Measurements from ENCODE around the gene RTTN. TPM values are rescaled to one million over a fixed set of nuclear protein-coding genes. Genes with fewer than 3 reads are reported as not detected.

Gene RTTN
- total RNA-seq, 2 donors from 2014 or later = 7.1 to 10.0 TPM

DNA sequence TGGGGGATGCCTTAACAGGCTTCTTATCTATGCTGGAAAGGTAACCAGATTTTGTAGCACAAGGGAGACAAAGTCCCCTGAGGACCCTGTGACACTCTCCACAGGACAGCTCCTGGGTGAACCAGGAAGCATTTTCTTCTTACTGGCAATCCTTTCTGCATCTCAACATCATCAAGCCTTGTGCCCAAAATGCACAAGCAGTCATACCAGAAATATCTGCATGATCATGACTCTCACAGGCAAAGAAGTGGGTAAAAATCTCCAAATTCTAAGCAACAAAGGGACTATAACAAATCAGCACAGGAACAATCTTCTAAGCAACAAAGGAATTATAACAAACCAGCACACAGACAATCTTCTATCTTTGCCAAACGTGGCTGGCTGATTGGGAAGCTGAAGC, 158.7 kb downstream of the RTTN start:
- ATAC-seq = no peak
- intact Hi-C loops (cut with DNase I, micrococcal nuclease) = no loop called here
- DNase-seq = no peak

DNA sequence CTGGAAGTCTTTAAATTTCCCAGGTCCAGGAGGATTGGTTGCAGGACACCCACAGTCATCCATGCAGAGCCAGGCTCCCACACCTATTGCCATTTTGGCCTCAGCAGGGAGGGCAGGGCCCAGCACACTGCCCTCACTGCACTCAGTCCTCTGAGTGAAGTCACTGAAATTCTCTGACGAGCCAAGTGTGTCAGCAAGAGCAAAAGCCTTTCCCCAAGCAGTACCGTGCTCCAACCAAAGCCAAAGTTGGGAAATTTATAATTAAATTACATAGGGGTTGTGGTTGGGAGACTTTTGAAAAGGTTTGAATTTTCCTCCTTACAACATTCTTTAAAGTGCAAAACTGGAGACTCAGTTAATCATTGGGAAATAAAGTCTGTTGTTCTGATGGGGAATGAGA, 159.3 kb downstream of the RTTN start:
- intact Hi-C loops (cut with DNase I, micrococcal nuclease) = no loop called here
- no peak for ATAC-seq
- no peak for DNase-seq

DNA sequence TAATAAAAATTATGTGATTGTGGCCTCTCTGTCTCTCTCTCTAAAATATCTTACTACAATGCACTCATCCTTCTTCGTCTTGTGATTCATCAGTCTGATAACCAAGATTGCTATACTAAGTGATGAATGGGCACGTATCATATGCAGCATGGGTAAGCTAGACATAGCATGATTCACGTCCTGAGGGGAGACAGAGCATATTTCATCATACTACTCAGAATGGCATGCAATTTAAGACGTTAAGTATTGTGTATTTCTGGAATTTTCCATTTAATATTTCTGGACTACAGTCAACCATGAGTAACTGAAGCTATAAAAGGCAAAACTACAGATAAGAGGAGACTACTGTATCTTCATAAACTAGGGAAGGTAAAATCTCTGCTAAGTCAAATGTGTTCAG, 160.9 kb downstream of the RTTN start:
- ATAC-seq (no peak), DNase-seq (no peak)
- intact Hi-C loops (cut with DNase I, micrococcal nuclease) = no loop called here

DNA sequence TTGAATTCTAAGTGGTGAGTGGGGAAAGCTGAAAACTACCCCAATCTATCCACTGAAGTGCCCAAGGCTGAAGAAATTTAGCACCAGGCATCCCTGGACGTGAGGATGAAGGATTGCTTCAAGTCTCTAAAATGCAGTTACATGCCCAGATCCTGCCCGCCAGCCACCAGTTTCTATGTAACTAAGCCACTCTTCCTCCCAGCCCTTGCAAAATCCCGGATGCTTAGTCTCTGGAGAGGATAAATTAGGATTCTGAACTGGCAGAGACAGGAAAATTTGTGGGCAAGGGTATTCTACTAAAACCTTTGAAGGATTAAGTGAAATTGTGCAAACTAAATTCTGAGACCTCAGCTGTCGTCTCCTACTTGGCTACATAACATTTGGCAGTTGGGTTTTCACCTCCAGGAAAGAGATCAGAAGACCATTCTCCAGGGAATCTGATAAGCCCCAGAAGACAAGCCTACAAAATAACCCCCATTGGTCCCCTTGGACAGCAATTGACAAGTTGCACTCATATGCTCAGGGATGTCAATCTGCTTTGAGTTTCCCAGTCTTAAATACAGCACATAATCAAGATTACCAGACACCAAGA, 163.9 kb downstream of the RTTN start:
- ATAC-seq (no peak), DNase-seq (no peak)
- intact Hi-C loops (cut with DNase I, micrococcal nuclease) = no loop called here

DNA sequence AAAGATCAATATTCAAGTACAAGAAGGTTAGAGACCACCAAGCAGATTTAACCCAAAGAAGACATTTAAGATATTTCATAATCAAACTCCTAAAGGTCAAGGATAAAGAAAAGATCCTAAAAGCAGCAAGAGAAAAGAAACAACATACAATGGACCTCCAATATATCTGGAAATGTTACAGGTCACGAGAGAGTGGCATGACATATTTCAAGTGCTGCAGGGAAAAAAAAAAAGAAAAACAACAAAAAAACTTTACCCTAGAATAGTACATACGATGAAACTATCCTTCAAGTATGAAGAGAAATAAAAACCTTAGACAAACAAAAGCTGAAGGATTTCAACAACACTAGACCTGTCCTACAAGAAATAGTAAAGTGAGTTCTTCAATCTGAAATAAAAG, 166.3 kb downstream of the RTTN start:
- ATAC-seq (no peak), DNase-seq (no peak)
- intact Hi-C loops (cut with DNase I, micrococcal nuclease) = no loop called here

DNA sequence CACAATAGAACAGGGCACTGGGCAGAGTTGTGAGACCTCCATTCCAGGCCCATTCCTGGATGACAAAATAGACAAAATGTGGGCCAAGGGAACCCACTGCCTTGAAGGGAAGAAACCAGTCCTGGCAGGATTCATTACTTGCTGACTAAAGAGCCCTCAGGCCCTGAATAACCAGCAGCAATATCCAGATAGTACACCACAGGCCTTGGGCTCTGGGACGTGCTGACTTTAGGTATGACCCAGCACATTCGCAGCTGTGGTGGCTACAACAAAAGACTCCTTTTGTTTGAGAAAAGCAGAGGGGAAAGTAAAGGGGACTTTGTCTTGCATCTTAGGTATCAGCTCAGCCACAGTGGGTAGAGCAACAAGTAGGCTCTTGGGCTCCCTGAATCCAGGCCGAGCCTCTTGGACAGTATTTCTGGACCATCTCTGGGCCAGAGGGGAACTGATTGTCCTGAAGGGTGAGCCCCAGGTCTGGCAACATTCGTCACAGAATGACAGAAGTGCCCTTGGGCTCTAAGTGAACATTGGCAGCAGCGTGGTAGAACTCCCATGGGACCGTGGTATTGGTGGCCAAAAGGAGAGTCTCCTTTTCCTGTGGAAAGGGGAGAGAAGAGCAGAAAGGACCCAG, 167.9 kb downstream of the RTTN start:
- intact Hi-C loops (cut with DNase I, micrococcal nuclease) = no loop called here

DNA sequence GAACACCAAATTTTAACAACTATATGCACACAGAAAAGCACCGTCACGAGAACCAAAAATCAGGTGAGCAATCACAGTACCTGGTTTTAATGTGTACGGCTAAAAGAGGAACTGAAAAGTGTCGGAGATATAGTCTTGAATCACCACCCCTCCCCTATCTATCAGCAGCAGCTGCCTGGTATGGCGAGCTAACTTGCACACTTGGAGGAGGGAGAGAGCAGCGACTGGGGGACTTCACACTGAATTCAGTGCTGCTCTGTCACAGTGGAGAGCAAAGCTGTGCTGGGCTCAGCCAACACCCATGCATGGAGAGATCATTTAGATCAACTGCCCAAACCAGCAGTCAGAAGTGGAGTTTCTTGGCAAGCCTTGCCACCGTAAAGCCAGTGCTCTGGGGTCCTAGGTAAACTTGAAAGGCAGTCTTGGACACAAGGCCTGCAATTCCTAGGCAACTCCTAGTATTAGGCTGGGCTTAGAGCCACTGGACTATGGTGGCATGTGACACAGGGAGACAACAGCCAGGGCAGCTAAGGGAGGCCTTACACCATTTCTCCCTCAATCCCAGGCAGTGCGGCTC, 168.6 kb downstream of the RTTN start:
- DNase-seq (no peak), ATAC-seq (no peak)
- intact Hi-C loops (cut with DNase I, micrococcal nuclease) = no loop called here

More for the DNA sequence above, 167.9 kb downstream of the RTTN start:
- no peak for ATAC-seq
- no peak for DNase-seq

DNA sequence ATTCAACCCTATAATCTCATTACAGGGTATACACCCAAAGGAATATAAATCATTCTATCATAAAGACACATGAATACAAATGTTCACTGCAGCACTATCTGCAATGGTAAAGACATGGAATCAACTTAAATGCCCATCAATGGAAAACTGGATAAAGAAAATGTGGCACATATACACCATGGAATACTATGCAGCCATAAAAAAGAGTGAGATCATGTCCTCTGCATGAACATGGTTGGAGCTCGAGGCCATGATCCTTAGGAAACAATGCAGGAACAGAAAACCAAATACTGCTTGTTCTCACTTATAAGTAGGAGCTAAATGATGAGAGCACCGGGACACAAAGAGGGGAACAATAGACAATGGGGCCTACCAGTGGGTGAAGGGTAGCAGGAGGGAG, 169.3 kb downstream of the RTTN start:
- intact Hi-C loops (cut with DNase I, micrococcal nuclease) = no loop called here

DNA sequence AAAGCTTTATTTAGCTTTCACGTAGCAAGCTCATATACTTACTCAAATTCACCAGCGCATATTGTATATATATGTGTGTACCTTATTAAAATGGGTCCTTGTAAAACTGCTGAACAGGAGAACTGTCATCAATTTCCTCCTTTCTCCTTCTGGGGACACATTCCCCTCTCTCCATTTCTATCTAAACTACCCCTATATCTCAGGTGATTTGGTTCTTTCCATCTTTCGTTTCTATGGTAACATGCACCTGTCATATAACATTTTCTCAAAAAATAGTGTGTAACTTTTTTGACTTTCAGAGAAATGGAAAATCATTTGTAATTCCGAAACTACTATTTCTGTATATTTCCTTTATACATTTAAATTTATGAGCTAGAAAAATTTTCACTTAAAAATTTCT, 174.3 kb downstream of the RTTN start:
- intact Hi-C loops (cut with DNase I, micrococcal nuclease) = no loop called here
- DNase-seq = no peak
- ATAC-seq = no peak

More for the DNA sequence above, 169.3 kb downstream of the RTTN start:
- DNase-seq (no peak), ATAC-seq (no peak)

DNA sequence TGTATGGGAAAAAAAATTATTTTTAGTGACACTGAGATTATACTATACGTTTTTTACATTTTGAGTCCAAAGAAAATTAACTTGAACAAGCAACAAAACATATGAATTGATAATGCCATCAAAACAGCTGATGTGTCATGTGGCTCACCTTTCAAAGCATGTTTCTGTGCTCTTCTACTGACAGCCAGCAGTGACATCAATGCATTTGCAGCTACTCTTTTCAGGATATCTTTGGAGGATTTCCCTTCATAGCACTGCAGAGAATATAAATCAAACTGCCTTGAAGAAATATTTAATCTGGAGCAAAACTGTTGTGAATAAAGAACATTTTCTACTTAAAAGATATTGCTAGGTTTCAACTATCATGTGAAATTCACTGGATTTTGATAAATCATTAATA, 174.8 kb downstream of the RTTN start:
- no peak for ATAC-seq
- DNase-seq = no peak
- intact Hi-C loops (cut with DNase I, micrococcal nuclease) = no loop called here

DNA sequence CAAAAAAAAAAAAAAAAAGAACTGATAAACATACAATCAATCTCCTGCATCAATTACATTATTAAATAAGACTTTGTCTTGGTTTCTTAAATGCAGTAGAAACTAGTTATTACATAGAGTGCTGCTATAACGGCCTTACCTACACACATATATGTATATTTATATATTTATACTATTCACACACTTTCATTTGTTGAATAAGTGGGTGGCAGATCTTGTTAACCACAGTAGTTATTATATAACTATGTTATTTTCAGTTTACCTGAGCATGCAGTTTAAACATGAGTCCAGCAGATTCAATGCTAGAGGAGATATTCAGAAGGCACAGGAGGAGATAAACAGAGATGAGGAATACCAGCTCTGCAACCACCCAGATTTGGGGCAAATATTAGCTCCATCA, 176.3 kb downstream of the RTTN start:
- ATAC-seq (no peak), DNase-seq (no peak)
- intact Hi-C loops (cut with DNase I, micrococcal nuclease) = no loop called here

DNA sequence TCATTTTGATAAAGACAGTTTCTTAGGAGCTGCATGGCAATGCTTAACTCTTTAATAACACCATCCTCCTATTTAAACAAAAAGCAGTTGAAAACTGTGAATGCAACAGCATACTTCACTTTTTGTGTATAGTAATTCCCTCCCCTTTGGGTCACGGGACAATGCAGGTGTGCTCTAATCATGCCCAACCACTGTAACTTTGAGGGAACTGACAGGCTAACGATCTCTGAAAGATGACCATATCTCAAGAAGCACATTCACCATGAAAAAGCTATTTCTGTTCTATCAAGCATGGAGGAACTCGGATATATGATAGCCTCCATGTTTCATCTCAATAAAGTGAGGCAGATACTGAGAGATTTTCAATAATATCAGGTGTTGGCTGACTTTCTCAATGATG, 176.8 kb downstream of the RTTN start:
- no peak for ATAC-seq
- no peak for DNase-seq
- intact Hi-C loops (cut with DNase I, micrococcal nuclease) = no loop called here

DNA sequence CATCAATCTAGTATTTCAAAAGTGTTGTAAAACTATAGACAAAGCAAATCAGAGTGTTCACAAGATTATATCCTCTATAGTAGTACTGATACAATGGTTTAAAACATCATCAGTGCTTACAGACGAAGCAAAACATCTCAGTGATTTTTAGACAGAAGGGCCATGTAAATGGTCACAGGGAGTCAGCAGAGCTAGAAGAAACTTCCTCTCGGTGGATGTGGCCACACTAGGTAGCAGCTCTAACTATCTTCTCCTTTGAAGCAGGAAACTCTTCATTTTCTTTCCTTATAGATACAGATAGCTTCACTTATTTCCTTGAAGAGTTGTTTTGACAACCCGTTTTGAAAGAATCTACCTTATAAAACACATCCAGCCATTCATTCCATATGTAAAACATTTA, 177.4 kb downstream of the RTTN start:
- DNase-seq = no peak
- no peak for ATAC-seq
- intact Hi-C loops (cut with DNase I, micrococcal nuclease) = no loop called here

DNA sequence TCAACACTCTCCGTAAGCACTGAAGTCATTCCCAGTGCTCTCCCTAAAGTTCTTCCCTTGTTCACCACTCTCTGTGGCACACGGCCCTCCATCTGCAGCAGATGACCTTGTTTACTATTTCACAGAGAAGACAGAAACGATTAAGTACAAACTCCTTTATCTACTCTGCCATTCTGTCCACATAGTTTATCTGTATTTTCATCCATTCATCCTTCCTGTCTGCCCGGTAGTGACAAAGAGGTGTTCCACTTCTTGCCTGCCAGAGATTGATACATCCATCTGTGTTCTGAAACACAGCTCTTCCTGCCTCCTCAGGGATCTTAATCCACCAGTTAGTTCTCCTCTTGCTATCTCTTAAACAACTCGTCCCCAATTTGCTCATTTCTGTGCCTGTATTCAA, 179.9 kb downstream of the RTTN start:
- no peak for DNase-seq
- intact Hi-C loops (cut with DNase I, micrococcal nuclease) = no loop called here
- no peak for ATAC-seq

DNA sequence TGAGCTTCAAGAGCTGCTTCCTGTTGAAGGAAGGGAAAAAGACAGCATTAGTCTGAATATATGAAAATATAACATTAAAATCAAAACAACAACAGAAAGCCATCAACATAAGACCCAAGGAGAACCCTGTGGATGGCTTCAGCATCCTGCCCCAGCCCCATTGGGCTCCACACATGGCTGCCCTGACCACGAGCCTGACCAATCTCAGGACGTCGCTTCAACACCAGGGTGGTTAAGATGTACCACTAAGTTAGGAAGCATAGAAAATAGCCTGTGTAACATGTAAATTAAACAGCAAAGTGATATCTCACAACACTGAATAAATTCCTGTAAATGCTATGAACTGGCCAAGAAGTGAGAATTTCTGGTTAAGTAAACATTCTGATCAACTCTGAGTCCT, 180.7 kb downstream of the RTTN start:
- ATAC-seq (no peak), DNase-seq (no peak)
- intact Hi-C loops (cut with DNase I, micrococcal nuclease) = no loop called here

DNA sequence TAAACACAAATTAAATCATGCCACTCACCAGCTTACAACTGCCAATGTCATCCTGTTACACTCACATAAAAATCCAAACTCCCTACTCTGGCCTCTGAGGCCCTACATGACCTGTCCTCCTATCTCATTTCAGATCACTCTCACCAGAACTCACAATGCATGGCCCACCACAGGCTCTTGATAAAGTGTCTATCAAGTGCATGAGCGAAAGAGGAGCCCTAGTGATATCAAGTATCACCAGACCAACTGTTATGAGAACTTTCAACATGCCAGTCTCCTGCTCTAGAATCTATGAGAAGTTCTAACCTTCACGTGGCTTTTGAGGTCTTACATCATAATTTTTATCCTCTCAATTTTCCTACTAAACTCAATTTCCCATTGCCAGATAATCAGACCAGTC, 181.4 kb downstream of the RTTN start:
- intact Hi-C loops (cut with DNase I, micrococcal nuclease) = no loop called here
- ATAC-seq (no peak), DNase-seq (no peak)

DNA sequence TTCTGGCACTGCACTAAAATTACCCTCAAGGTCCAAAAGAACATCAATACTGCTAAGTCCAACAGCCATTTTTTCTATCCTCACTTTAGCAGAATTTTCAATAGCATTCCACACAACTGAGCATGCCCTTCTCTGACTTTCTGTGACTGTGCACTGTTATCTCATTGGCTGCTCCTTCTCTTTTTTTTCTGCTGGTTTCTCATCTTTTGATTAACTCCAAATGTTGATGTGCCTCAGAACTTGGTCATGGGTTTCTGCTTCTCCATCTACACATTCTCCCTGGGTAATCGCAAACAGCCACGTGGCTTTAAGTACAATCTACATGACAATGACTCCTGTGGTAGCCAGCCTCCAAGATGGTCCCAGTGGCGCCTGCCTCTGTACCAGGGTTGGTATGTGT, 182.9 kb downstream of the RTTN start:
- intact Hi-C loops (cut with DNase I, micrococcal nuclease) = no loop called here
- no peak for ATAC-seq
- no peak for DNase-seq

DNA sequence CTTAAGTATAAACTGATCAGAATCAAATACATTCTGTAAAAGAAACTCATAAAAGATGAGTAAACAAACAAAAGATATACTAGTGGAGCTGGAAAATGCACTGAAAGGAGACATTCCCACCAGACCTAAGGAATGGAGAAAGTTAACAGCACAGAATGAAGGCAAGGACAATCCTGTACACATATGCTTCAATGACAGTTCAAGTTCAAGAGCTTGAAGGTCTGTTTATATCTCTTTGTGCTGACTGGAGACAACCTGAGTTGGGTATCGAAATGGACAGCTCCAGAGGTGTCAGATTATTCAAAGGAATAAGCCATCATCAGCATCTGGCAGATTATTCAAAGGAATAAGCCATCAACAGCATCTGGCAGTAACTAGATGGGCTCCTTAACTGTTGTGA, 184.0 kb downstream of the RTTN start:
- ATAC-seq = no peak
- intact Hi-C loops (cut with DNase I, micrococcal nuclease) = no loop called here
- no peak for DNase-seq

DNA sequence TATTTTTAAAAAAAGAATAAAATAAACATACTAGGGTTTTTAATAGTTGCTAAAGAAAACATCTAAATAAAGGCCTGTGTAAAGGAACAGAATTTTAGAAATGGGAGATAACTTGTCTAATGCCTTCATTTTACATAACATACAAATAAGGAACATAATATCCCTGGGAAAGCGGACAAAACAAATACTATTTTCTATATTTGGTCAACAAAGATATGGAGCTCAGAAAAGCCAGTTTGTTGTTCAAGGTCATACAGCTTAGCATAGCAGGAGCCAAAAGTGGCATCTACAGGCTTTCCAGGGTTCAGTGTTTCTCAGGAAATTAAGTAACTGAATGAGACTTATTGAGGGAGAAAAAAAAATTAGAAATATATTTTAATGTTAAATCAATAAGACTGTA, 184.4 kb downstream of the RTTN start:
- no peak for ATAC-seq
- intact Hi-C loops (cut with DNase I, micrococcal nuclease) = no loop called here
- no peak for DNase-seq

DNA sequence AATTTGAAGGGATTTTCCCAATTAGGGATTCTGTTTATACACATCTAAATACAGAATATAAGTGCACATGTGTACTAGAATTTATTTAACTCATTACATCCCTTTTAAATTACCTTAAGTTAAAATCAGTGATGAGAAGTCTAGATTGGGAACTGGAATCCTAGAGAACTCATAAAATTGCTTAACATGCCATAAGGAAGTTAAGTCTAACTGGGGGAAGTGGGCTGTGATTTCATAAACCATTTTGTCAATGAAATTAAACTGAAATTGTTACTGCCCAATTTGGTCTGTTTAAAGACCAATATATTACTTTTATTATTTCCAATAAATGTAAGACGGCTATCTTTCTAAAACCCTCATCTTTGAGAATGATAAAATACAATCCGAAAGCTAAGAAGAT, 185.5 kb downstream of the RTTN start:
- no peak for DNase-seq
- ATAC-seq = no peak
- intact Hi-C loops (cut with DNase I, micrococcal nuclease) = no loop called here

DNA sequence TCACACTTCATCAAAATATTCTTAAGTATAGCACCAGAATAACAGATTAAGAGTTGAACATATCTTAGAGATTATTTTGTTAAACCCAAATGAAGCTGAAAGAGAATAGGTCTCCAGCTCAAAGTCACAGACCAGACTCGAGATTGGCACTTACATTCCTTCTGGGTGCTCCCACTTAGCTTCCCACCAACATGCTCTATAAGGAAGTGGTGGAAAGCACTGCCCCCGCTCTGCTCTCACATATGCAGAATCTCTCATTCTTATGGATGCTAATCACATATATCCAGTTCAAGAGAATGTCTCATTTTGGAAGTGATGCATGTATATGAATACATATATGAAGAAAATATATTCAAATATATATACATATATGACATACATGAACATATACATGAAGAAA, 186.4 kb downstream of the RTTN start:
- ATAC-seq (no peak), DNase-seq (no peak)
- intact Hi-C loops (cut with DNase I, micrococcal nuclease) = no loop called here

Data from left colon (tissue), 2 donors.